Endothelial cell of umbilical vein (primary cell): ENCODE data around the gene KCNG2. TPM values are rescaled to one million over a fixed set of nuclear protein-coding genes. Genes with fewer than 3 reads are reported as not detected.

ENCODE experiments used
- BruUV-seq: library from RNA; stranded (reverse); fragments of 400-500 nt; replicated peaks from 2 replicates; lab custom pipeline; 2021; lab: Mats Ljungman, UMichigan
- CTCF ChIA-PET: fragments of 300-600, 350-600 bp; sonication (Branson Sonifier 250); formaldehyde crosslinking; loops from one replicate; lab custom pipeline; 2021; ENCODE audit warnings: antibody characterized with exemption, inconsistent platforms; lab: Charles Lee
- POLR2A ChIA-PET: fragments of 300-600, 350-600 bp; sonication (Branson Sonifier 250); formaldehyde crosslinking; loops from one replicate; lab custom pipeline; 2021; ENCODE audit warnings: antibody characterized with exemption, inconsistent platforms; lab: Charles Lee
- DNase-seq: peaks from one replicate; pipeline ENCODE4 v3.0.0-alpha.2; 2011; ENCODE audit warnings: low read depth, low spot score
- FAIRE-seq: peaks from 2 replicates; lab custom pipeline; 2011; peaks lifted over from hg19 to GRCh38; lab: Jason Lieb, UNC
- H2AFZ ChIP-seq: 2 replicates; pipeline ENCODE4 v1.6.0; 2012; ENCODE audit warnings: low read depth, low read length, control low read depth, inconsistent platforms
- H3K27ac ChIP-seq: 2 replicates; pipeline ENCODE4 v1.5.1; 2011; ENCODE audit warnings: low read depth, mild to moderate bottlenecking, control low read depth, low read length, moderate library complexity; ENCODE audit not compliant: insufficient read depth
- H3K27me3 ChIP-seq, 2 experiments: 2 replicates each; pipeline versions ENCODE4 v1.6.0 to v1.6.1; 2011; ENCODE audit warnings: low read length in 2 of 2, mixed read lengths in 1 of 2; ENCODE audit not compliant: control insufficient read depth in 2 of 2, insufficient read depth in 2 of 2
- H3K36me3 ChIP-seq, 2 experiments: 2 replicates in 1 of 2; 3 replicates in 1 of 2; pipeline ENCODE4 v1.5.1; 2011; ENCODE audit warnings: low read length in 2 of 2, mild to moderate bottlenecking in 1 of 2, moderate library complexity in 1 of 2; ENCODE audit not compliant: control insufficient read depth in 2 of 2, insufficient read depth in 2 of 2; ENCODE audit errors: extremely low read depth in 1 of 2
- H3K4me1 ChIP-seq: 3 replicates; pipeline ENCODE4 v1.5.1; 2011; ENCODE audit warnings: mild to moderate bottlenecking, low read length; ENCODE audit not compliant: control insufficient read depth, insufficient read depth; ENCODE audit errors: extremely low read depth
- H3K4me2 ChIP-seq: 2 replicates; pipeline ENCODE4 v1.6.1; 2011; ENCODE audit warnings: low read length, control low read depth, mixed read lengths; ENCODE audit not compliant: insufficient read depth
- H3K4me3 ChIP-seq, 3 experiments: fragments of 200-600 bp in 1 of 3; sonication (generic), shearing (Covaris generic) in 1 of 3; replicated peaks in 1 of 3; 2 replicates each; pipeline ENCODE4 v1.5.1; 2011 to 2016; ENCODE audit warnings: control low read depth in 3 of 3, low read length in 3 of 3, mild to moderate bottlenecking in 2 of 3, inconsistent platforms in 1 of 3, low read depth in 1 of 3, moderate library complexity in 1 of 3; ENCODE audit not compliant: insufficient read depth in 1 of 3
- H3K79me2 ChIP-seq: 2 replicates; pipeline ENCODE4 v1.6.0; 2012; ENCODE audit warnings: low read length, inconsistent platforms; ENCODE audit not compliant: control insufficient read depth, insufficient read depth
- H3K9ac ChIP-seq: replicated peaks from 2 replicates; pipeline ENCODE3; 2011; ENCODE audit warnings: low read length, control low read depth; ENCODE audit not compliant: insufficient read depth; ENCODE audit errors: extremely low read depth
- H3K9me1 ChIP-seq: replicated peaks from 3 replicates; pipeline ENCODE4 v1.6.0; 2011; ENCODE audit warnings: mild to moderate bottlenecking, low read length; ENCODE audit not compliant: control insufficient read depth, insufficient read depth; ENCODE audit errors: extremely low read depth
- H3K9me3 ChIP-seq: replicated peaks from 2 replicates; pipeline ENCODE4 v1.5.1; 2012; ENCODE audit warnings: low read length, inconsistent platforms; ENCODE audit not compliant: control insufficient read depth, insufficient read depth
- H4K20me1 ChIP-seq: replicated peaks from 2 replicates; pipeline ENCODE3; 2011; ENCODE audit warnings: mild to moderate bottlenecking, low read length; ENCODE audit not compliant: control insufficient read depth, insufficient read depth; ENCODE audit errors: extremely low read depth
- CTCF ChIP-seq, 2 donors: IDR thresholded peaks; 1 replicate in 1 of 2; 2 replicates in 1 of 2; pipeline ENCODE4 v1.5.1; 2011; ENCODE audit warnings: low read length in 2 of 2, mild to moderate bottlenecking in 2 of 2, moderate library complexity in 2 of 2, control low read depth in 1 of 2, inconsistent platforms in 1 of 2, low read depth in 1 of 2; ENCODE audit not compliant: insufficient read depth in 1 of 2; ENCODE audit errors: extremely low read depth in 1 of 2
- EZH2 ChIP-seq: IDR thresholded peaks from 2 replicates; pipeline ENCODE4 v1.6.1; 2012; ENCODE audit warnings: borderline replicate concordance, low read depth, mild to moderate bottlenecking, moderate library complexity, low read length, inconsistent platforms; ENCODE audit not compliant: severe bottlenecking
- FOS ChIP-seq: IDR thresholded peaks from 2 replicates; pipeline ENCODE4 v1.6.1; 2011; ENCODE audit warnings: mild to moderate bottlenecking, low read length, moderate library complexity, borderline replicate concordance; ENCODE audit not compliant: insufficient read depth
- GATA2 ChIP-seq: IDR thresholded peaks from 2 replicates; pipeline ENCODE4 v1.7.0; 2011; ENCODE audit warnings: low read depth, mild to moderate bottlenecking, moderate library complexity, mixed read lengths, low read length; ENCODE audit not compliant: insufficient read length, insufficient read depth
- JUN ChIP-seq: IDR thresholded peaks from 2 replicates; pipeline ENCODE4 v1.6.1; 2011; ENCODE audit warnings: borderline replicate concordance, low read depth; ENCODE audit not compliant: insufficient read length, insufficient read depth
- MAX ChIP-seq: IDR thresholded peaks from 2 replicates; pipeline ENCODE4 v1.6.1; 2011; ENCODE audit not compliant: insufficient read depth, insufficient read length
- MYC ChIP-seq: IDR thresholded peaks from one replicate; pipeline ENCODE4 v1.6.1; 2011; ENCODE audit warnings: mild to moderate bottlenecking, low read depth, low read length
- POLR2A ChIP-seq: IDR thresholded peaks from 2 replicates; pipeline ENCODE4 v1.6.1; 2012; ENCODE audit warnings: low read depth, mild to moderate bottlenecking, control low read depth, low read length
- POLR2AphosphoS5 ChIP-seq: IDR thresholded peaks from 2 replicates; pipeline ENCODE4 v1.6.1; 2012; ENCODE audit warnings: low read depth, mild to moderate bottlenecking, control low read depth, low read length, moderate library complexity; ENCODE audit not compliant: insufficient read depth
- dilution Hi-C: fragments of 300-500 bp; cut with MboI; formaldehyde crosslinking; loops from one replicate; pipeline ENCODE4 v1.15.0; 2019; ENCODE audit warnings: low sequenced_read_pairs; ENCODE audit not compliant: extremely low pct_ligation_motif_present
- intact Hi-C: fragments of 100-400 bp; cut with micrococcal nuclease; formaldehyde crosslinking; loops from one replicate; pipeline ENCODE4 v1.10.0; 2022
- polyA plus RNA-seq, 4 experiments: library from polyadenylated mRNA; depleted of rRNA in 3 of 4; stranded (reverse) in 3 of 4; unstranded in 1 of 4; fragments of >200 nt; gene quantifications; 2 replicates each; pipeline versions ENCODE4 v1.2.1 to v1.2.3, GENCODE V29; 2011 to 2012; ENCODE audit warnings: missing spikeins in 1 of 4
- total RNA-seq: library from RNA; stranded (reverse); gene quantifications from 2 replicates; pipeline ENCODE4 v1.2.3, GENCODE V29; 2021

Gene KCNG2
- total and polyA plus RNA-seq, 2 donors (not counting 3 experiments of a cell fraction or from before 2014, with no cell fraction given): not detected

- no peak overlapping the region for H3K9ac ChIP-seq
- no peaks in the 10 kb centered on the region for H3K79me2 ChIP-seq
- dilution Hi-C loops (no loop called here), intact Hi-C loops (no loop called here)
- FAIRE-seq (no peak), DNase-seq (no peak)
- H4K20me1 ChIP-seq: no peaks in the 10 kb centered on the region
- no TSS peak for BruUV-seq
- ChIA-PET CTCF (no interaction called here), POLR2A (no interaction called here)
- TF ChIP-seq CTCF (IDR thresholded peaks at IDR 0.05; ENCODE audit: extremely low read depth in 1 of 2, insufficient read depth in 1 of 2, low read depth in 1 of 2, low read length in 2 of 2): no peak
- no peak for TF ChIP-seq POLR2A
- no peak for TF ChIP-seq JUN
- TF ChIP-seq FOS: no peak
- no peak for TF ChIP-seq MYC
- TF ChIP-seq POLR2AphosphoS5: no peak
- TF ChIP-seq EZH2: no peak
- TF ChIP-seq MAX: no peak
- no peak for TF ChIP-seq GATA2
- H3K27me3 ChIP-seq: no peaks in the 10 kb centered on the region
- H3K4me1 ChIP-seq: no peaks in the 10 kb centered on the region
- no peaks in the 10 kb centered on the region for H3K9me1 ChIP-seq
- no peak overlapping the region for H3K27ac ChIP-seq
- no peak overlapping the region for H3K4me3 ChIP-seq
- no peak overlapping the region for H2AFZ ChIP-seq
- H3K4me2 ChIP-seq: no peak overlapping the region
- no peaks in the 10 kb centered on the region for H3K9me3 ChIP-seq
- no peaks in the 10 kb centered on the region for H3K36me3 ChIP-seq
Observed at GRCh38 chr18:79764131-79764530, 33.6 kb upstream of the KCNG2 start.
